Hypothalamus (tissue), 51 donors: ENCODE results near the gene ABHD17C.

Experiments used
- DNase-seq, 51 donors: peaks; one replicate each; lab custom pipeline; 2025; lab: John Stamatoyannopoulos, UW

Gene ABHD17C

DNA sequence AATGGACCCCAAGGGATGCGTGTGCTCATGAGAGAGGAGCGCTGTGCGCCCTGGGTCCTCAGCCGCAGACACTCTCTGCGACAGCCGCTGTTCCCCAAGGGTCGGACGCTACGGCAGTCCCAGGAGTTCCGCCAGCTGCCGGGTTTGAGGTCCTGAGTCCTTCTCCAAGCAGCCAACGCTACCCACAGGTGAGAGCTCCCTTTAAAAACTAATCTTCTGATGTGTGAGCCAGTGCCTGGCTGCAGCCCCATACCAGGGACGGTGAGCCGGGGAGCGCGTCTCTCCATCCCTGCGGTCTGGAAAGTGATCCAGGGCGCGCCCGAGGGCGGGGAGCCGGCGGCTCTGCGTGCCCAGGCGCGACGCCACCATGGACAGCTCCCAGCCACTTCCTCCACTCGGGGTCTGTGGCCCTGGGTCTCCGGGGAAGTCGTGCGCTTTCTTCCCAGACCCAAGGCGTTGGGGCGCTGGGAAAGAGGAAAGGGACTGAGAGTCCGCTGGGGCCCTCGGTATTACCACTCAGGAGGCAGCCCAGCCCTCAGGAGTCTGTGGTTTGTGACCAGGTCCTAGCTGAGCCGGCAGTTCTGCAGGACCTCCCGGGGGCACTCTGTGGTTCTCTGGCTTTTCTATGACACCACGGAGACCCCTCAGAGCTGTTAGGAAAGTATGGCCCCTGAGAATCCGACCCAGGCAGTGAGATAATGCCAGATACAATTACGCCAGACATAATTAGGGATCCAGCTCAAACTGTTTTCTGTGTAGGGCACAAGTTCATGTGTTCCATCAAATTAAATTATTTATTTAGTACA, 85.5 kb downstream of the ABHD17C start:
- peak in 6 of 51 donors; percentile 7 to 47 (median 22) for DNase-seq

DNA sequence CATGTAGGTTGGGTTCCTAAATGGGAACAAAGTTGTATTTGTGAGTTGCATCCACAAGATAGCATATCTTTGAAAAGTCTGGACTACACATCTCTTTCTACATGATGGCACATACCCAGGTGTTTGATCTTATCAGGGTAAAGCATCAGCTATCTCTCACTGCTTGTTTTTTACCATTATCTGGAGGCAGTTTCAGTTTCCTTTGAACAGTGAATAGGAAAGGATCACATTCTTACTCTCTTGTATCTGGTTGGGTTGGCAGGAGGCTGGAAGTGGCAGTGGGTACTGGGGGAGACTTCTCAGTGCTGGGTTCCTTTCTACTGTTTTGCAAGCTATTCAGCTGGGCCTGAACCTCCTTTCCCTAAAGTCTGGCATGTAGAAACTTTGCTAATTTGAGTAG, 88.2 kb downstream of the ABHD17C start:
- no peak for DNase-seq

- DNase-seq, result no peak
Observed at GRCh38 chr15:80785335-80785734, 90.2 kb downstream of the ABHD17C start.

- DNase-seq, result no peak
Observed at GRCh38 chr15:80785811-80786354, 90.8 kb downstream of the ABHD17C start.

- DNase-seq, result no peak
Observed at GRCh38 chr15:80787316-80787715, 92.2 kb downstream of the ABHD17C start.

- no peak for DNase-seq
Observed at GRCh38 chr15:80788536-80788935, 93.4 kb downstream of the ABHD17C start.

- no peak for DNase-seq
Observed at GRCh38 chr15:80789296-80789695, 94.2 kb downstream of the ABHD17C start.

- no peak for DNase-seq
Observed at GRCh38 chr15:80789796-80790195, 94.7 kb downstream of the ABHD17C start.

DNA sequence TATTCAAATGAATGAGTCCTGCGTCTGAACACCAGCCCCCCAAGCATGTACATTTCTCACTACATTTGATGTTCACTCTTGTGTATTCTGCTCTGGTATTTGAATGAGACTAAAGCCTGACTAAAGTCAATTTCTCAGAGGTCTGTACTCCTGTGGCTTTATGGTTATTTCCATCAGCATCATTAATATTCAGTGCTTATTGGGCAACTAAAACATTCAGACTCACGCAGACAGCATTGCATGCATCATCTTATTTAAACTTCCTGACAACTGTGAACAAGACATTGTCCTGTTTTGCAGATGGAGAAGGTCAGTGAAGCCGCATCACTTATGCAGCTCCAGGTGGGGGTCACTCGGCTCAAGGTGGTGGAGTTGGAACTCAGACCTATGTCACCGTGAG, 95.1 kb downstream of the ABHD17C start:
- DNase-seq, result no peak

- DNase-seq, result no peak
Observed at GRCh38 chr15:80791004-80791403, 95.9 kb downstream of the ABHD17C start.

- no peak for DNase-seq
Observed at GRCh38 chr15:80796407-80796806, 101.3 kb downstream of the ABHD17C start.

GRCh38 chr15:80798911-80799310, 103.8 kb downstream of the ABHD17C start:
- no peak for DNase-seq

GRCh38 chr15:80800067-80800466, 105.0 kb downstream of the ABHD17C start:
- no peak for DNase-seq

DNA sequence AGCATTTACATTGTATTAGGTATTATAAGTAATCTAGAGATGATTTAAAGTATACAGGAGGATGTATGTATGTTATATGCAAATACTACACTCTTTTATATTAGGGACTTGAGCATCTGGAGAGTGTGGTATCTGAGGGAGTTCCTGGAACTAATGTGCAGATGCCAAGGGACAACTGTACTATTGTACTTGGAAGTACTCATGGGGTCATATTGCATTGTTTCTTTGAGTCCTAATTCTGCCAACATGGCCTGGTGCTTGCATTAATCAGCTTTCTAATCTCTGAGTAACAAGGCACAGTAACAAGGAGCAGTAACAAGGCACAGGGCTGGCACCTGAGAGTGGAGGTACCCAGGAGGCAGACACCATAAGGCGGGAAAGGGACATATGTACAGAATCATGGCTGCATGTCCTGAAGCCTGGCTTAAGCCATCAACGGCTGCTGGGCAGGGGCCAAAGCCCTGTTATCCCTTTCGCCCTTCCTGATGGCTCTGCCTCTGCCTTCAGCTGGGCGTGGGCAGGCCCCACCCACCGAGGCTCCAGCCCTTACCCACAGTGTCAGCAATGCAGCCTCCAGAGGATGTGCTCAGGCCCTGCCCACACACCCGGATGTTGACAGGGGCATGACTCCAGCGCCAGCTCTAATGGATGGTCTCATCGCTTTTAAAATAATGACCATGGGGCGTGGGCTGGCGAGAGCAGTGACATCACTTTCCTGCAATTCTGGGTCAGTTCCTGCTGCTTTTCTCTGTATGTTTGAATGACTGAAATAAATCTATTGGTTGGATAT, 107.0 kb downstream of the ABHD17C start:
- DNase-seq, result no peak

DNA sequence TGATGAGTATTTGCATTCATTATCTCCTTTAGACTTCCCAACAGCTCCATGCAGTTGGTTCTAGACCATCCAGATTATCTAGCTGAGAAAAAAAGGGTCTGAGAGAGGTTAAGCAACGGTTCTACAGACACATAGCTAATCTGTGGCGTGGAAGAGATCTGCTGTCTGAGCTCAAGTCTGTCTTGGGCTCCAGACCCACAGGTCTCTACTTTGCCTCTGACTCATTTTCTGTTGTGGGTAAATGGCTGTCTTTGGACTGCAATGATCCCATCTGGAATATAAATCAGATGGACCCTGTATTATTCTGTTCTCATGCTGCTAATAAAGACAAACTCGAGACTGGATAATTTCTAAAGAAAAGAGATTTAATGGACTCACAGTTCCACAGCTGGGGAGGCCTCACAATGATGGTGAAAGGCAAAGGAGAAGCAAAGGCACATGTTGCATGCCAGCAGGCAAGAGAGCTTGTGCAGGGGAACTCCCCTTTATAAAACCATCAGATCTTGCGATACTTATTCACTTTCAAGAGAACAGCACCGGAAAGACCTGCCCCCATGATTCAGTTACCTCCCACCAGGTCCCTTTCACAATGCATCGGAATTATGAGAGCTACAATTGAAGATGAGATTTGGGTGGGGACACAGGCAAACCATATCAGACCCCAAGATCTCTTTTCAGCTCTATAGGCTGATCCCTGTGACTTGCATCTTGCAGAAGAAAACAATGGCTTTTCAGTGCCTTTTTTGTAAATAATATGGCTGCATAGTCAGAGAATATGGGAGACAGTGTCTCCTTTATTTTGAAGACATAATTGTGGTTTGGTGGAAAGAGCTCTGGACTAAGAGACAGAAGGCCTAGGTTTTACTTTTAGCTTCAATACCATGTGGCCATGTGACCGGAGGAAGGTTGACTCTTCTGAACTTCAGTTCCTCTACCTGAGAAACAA, 108.7 kb downstream of the ABHD17C start:
- DNase-seq, result no peak

DNA sequence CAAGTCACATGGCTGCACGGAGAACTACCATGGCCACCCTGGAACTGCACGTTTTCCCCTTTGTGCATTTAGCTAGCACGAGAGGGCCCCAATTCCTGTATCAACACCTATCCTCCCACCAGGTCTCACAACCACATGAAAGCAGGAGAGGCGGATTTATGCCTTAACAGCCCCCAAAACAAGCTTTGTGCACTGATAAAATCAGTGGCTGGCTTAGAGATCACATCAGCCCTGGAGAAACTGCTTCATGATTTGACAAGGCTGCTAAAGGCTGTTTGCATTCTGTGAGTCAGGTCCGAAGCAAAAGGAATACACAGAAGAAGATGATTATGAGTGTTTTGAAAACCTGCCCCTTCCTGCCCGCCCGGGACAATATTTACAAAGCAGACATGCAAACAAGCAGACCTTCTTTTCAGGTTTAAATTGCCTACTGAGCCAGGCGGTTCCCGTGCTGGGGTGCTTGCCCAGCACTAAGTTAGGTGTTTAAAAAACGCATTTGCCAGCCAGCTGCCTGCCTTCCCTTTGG, 109.9 kb downstream of the ABHD17C start:
- DNase-seq, result no peak
